HUDEP-2 (cell line): ENCODE measurements around the gene TUBB2B.
"Not testable (repeated sequence)": the region's sequence is repeated elsewhere in the genome, so short reads cannot be mapped to it uniquely, and the experiment has no call there.

Experiments
- DNase-seq, 76 experiments: peaks; one replicate each; lab custom pipeline; 2025; ENCODE audit not compliant: unreplicated experiment in 76 of 76; lab: John Stamatoyannopoulos, UW

TUBB2B gene

DNA sequence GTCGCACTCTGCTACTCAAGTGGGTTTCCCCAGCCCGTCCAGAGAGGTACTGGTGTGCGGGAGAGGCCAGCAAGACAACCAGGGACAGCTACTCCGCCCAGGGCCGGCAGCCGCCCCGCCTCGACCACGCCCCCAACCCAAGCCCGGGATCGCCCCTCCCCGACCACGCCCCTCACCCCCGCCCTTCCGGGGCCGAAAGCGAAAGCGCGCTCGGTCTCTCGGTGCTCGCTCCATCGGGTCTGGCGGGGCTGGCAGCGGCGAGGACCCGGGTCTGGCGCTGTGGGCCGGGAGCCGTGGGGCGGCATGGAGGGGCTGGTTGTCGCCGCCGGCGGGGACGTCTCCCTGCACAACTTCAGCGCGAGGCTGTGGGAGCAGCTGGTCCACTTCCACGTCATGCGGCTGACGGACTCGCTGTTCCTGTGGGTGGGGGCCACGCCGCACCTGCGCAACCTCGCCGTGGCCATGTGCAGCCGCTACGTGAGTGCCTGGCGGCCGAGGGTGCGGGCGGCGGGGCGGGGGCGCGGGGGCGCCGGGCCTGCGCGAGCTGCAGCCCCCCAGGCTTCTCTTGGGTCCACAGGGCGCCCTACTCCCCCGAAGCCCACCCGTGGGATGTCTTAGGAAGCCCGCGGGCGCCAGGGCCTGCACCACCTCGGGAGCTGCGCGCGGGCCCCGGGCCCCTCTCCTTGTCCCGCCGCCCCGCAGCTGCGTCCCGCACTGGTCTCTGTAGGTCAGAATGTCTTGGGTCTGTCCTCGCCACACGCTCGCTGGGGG is 31.5 kb upstream of the TUBB2B start, which contains the start of gene PSMG4:
PSMG4 (plus strand) TSS at position 228 of the 771 bp plus-strand sequence; CDS start at position 304, 76 bp downstream.
- peak in 75 of 76 experiments; percentile 53 to 99 (median 94) for DNase-seq

DNA sequence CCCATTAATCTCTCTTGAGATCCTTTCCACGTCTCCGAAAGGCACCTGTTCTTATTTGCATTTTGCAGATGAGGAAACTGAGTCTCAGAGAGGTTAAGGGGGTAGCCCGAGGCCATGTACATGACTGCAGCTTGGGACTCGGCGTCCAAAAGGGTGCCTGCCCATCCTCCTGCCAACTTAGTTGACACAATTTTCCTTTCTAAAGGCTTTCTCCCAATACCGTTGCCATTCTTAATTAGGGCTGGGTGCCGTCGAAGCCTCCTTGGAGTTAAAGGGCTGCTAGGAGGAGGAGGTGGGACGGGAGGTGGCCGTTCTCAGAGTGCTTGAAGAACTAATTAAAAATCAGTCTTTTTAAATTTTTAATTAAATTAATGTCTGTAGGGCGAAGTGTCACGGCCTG is 30.7 kb upstream of the TUBB2B start:
- no peak for DNase-seq

DNA sequence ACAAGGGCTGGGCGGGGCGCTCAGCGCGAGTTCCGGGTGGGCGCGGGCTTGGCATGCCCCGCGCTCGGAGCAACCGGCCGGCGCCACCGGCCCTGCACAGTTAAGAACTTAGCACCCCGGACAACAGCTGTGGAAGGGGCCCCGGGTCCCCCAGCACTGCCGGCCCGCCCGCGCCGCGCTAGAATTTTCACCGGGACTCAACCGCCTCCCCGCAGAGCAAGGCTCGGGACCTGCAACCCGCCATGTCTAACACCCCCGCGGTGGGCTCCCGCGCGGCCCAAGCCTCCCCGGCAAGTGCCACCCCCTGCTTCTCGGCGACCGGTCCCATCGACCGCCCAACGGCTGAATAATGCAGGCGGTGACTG is 26.1 kb upstream of the TUBB2B start:
- DNase-seq = no peak

DNA sequence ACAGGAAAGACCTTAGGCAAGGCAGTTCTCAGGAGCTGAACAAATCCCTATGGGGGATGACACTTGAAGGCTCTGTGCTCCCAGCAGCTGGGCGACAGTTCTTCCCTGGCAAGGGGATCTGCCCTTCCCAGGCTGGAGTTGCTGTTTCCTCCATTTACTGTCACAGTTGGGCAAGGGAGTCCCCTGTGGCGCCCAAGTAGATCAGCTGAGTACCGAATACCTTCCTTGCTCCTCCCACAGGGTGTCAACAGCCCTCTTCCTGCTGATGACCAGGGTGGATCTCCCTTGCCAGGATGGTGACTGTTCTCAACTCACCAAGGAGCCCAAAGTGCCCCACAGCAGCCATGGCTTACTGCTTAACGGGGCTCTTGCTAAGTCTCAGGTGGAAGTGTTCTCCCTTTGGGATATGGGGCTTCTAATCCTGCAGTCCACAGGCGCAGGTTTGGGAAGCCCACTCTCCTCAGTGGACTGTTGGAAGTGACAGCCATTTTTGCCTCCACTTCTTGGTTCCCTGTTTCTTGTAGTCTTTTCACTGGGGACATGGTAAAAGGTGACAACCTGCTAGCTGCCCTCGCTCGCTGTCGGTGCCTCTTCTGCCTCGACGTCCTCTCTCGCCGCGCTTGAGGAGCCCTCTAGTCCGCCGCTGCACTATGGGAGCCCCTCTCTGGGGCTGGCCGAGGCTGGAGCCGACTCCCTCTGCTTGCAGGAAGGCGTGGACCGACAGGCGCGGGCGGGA is 25.6 kb upstream of the TUBB2B start:
- peak in 1 of 76 experiments; percentile 40 for DNase-seq

DNA sequence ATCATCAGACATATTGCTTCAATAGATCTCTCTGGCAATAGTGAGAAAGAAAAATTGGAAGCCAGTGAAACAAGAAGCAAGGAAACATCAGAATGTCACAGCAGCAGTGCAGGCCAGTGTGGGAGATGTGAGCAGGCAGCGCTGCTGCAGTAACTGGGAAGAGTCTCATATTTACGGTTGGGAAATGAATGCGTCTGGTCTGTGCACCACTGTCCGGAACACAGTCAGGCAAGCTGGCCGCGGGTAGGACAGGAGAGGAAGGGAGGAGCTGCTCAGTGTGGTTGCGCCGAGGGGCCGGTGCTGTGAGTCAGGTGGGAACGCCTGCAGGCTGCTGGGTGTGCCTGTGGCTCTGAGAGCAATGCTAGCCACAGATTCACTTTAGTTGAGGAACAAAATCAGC is 24.9 kb upstream of the TUBB2B start:
- peak in 44 of 76 experiments; percentile 15 to 83 (median 42) for DNase-seq

DNA sequence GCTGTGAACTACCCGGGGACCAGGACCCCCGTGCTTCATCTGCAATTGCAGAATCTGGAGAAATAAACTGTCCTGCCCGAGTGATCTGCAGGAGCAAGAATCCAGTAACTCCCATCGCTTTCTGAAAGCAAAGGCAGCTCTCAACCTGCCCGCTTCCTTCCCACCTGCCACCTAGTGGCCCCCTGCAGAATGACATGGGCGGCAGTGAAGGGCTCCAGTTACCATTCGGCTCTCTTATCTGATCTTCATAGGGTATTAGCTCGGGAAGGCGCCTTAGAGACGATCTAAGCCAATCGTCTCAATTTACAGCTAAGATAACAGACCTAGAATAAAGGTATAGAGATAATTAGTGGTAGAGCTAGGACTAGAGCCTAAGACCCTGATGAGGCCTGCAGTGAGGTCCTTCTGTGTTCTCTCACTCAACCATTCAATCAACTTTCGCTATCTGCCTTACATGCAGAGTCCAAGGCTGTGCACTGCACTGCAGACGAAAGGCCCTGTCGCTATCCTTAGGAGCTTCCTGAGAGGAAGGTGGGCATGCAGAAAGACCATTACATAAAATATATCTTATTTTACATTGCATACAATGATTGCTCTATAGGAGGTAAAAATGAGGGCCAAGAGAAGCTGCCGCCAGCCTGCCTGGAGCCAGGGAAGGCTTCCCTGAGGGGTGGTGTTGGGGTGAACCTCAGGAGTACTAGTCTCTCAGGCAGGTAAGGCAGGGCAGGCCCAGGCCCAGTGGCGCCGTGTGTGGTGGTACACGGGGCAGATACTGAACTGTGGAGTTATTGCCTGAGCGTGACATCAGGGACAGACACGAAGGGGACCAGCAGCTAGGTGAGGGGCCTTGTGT is 24.2 kb upstream of the TUBB2B start:
- DNase-seq = peak in 75 of 76 experiments; percentile 30 to 96 (median 85)

DNA sequence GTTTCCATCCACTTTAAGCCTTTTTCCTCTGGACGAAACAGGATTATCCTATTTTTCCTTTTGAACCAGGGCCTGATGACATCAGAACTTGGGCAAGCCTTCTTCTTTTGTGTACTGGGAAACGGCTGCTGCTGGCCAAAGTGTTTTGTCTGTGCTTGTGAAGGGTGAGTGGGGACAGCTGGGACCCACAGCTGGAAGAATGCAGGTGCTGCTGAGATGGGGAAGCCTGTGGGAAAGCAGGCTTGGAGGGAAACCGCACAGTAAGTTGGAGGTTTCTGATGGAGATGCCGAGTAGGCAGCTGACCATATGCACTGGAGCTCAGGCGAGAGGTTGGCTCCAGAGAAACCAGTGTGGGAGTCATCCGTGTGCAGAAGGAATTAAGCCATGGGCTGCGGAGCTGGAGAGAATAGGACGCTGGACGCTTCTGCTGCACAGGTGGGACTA is 22.8 kb upstream of the TUBB2B start:
- no peak for DNase-seq

DNA sequence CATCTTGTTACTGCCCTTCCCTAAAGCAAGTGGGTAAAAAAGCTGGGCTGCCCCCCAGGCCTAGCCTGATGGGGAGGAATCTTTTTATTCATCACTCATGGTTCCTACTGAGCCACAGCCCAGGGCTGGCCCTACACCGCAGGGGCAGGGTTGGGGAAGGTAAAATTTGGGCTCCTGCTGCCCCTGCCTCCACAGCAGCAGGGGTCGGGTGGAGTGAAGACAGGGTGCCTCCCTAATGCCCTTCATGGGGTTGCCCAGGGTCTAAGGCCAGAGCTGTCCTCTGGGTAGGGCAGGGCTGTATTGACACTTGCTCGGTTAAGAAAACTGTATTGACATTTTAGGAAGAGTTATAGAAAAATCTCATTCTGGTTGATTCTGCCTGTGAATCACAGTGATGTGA is 22.4 kb upstream of the TUBB2B start:
- no peak for DNase-seq

DNA sequence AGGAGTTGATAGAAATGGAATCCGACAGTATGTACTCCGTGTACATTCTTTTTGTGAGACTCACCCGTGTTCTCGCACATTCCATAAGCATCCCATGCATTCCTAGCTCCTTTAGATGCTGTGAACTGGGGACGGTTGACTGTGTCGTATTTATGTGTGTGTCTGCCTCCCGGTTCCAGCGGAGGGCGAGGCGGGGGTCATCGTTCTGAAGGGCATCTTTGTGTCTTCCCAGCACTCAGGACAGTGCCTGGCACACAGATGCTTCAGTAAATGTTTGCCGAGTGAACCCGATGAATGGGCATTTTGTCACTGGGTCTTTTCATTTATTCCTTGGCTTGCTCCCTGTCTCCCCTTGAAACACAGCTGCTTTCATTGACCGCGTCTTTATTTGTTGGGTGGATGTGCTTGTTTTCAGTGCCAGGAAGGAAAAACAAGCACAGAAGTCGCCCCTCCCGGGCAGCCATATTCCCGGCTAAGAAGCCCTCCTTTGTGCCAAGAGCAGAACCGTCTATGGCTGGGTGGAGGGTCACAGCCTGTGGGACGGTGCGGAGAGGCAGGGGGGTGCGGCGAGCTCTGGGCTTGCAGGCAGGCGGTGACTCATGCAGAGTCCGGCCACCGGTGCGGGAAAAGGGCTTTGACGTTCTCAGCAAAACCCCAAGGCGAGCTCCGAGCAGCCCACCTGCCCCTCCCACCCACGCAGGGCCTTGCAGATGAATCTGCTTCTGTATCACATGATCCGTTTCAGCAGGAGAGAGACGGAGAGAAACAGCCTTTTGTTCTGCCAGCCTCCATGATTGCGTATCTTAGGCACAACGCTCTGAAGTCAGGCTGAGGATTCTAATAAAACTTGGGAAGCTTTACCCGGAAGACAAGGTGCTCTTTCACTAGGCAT is 20.0 kb upstream of the TUBB2B start:
- DNase-seq = no peak

DNA sequence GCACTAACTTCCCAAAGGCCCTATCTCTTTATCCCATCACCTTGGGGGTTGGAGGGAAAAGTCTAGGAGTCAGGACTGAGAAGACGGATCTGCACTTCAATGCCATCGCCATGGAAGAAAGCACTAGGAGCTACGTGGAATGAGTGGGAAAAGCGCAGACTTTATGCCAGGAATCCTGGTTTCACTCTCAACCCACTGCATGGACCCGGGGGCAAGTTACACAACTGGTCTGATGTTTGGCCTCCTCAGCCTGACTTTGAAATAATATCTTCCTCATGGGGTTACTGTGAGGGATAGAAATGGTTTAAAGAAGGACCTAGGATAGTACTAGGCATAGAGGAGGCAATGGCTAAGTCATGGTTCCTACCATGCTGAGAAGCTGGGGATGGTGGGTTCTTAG is 17.8 kb upstream of the TUBB2B start:
- no peak for DNase-seq

DNA sequence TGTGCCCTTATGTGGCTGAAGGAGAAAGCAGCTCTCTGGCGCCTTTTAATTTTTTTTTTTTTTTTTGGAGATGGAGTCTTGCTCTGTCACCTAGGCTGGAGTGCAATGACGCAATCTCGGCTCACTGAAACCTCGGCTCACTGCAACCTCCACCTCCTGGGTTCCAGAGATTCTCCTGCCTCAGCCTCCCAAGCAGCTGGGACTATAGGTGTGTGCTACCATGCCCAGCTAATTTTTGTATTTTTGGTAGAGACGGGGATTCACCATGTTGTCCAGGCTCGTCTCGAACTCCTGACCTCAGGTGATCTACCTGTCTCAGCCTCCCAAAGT is 17.3 kb upstream of the TUBB2B start:
- DNase-seq = not testable (repeated sequence)

DNA sequence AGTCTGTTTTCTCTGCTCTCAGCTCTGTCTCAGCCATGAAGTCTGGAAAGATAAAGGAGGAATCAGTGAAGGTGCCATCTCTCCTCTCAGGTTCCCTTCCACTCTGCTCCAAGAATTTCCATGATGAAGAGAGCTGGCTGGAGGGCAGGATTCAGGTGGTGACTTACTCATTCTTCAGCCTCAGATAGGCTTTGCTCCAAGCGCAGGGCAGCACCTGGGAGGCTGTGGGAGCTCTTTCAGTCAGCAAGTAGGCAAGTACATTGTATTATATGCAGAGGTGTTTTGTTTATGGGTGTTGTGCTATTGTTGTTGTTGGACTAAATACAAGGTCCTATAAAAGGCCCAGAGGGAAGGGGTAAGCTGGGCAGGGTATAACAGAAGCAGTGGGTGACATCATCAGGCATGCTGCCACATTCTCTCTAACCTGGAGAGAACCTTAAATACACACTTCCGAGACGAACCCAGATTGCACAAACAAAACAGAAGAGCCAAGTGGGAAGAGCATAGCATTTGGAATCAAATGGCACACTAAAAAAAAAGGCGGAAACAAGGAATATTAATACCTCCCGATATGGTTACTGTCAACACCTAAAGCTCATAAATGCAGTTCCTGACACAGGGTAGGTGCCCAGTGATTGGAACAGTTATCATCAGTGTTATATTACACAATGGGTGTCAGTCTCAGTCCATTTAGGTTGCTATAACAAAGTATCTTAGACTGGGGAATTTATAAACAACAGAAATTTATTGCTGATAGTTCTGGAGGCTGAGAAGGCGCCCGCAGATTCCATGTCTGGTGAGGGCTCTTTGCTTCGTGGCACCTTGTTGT is 16.8 kb upstream of the TUBB2B start:
- DNase-seq = no peak

DNA sequence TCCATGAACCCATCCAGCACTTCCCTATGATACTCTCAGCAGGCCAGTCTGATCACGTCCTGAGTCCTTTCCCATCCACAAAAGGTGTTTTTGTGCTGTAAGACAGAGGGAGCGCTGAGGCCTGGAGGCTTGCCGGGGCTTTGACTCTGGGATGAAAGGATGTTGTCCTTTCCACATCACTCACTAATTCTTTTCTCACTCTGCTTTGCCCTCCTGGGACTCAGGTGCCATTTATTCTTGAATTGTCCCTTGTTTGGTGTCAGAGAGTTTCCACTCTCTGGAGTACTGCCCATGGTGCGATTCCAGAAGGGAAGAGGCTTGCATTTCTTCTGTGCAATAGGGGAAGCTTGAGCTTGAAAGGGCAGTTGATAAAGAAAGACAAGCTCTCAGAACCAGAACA is 15.3 kb upstream of the TUBB2B start:
- DNase-seq = no peak

DNA sequence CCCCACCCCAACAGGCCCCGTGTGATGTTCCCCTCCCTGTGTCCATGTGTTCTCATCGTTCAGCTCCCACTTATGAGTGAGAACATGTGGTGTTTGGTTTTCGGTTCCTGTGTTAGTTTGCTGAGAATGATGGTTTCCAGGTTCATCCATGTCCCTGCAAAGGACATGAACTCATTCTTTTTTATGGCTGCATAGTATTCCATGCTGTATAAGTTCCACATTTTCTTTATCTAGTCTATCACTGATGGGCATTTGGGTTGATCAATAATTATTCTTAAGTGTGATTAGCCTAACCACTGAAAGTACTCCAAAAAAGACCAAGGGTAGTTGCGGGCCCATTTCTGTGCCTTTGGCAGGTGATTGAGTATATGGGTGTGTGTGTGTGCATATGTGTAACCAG is 14.3 kb upstream of the TUBB2B start:
- not testable (repeated sequence) for DNase-seq

DNA sequence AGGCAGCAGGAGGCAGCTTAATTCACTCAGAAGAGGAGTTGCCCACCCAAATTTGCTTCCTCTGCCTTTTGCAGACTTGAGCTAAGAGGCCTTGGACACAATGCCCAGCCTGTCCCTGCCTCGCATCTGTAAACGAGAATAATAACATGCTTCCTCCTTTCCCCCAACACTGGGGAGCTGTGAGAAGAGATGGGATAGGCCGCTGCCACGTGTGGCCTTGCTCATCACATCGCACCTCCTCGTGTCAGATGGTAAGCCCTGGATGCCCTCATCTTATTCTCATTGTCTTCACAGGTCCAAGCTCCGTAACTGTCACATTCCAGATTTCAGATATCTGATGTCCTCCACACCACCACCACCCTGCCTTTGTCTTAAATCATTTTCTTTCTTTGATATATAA is 13.1 kb upstream of the TUBB2B start:
- no peak for DNase-seq

DNA sequence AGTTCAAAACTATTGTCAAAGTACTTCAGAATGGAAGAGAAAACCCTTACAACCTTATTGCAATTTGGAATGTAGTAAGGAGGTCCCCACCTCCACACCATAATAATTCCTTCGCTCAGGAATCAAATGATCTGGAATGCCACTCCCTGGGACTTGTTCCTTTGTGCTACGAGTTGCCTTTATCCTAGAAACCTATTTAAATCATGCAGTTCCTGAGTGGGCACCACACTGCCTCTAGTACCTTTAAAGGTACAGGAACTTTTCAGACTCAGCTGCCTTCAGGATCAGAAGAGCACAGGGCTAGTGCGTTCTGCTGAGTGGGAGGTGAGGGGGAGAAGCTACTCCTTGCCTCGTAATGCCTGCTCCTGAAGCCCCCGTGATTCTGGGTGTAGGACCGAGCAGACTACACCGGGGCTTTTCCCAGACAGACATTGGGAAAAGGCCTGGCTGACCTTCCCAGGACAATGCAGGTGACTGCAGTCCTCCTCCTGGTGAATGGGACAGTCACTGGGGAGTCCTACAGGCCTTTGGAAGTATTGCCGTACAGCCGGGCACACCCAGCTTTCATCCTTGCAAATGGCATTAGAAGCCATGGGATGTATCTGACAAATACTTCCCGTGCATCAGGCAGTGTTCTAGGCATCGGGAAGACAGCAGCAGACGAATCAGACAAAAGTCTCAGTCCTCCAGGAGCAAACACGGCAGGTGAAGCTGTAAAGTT is 11.8 kb upstream of the TUBB2B start:
- no peak for DNase-seq

DNA sequence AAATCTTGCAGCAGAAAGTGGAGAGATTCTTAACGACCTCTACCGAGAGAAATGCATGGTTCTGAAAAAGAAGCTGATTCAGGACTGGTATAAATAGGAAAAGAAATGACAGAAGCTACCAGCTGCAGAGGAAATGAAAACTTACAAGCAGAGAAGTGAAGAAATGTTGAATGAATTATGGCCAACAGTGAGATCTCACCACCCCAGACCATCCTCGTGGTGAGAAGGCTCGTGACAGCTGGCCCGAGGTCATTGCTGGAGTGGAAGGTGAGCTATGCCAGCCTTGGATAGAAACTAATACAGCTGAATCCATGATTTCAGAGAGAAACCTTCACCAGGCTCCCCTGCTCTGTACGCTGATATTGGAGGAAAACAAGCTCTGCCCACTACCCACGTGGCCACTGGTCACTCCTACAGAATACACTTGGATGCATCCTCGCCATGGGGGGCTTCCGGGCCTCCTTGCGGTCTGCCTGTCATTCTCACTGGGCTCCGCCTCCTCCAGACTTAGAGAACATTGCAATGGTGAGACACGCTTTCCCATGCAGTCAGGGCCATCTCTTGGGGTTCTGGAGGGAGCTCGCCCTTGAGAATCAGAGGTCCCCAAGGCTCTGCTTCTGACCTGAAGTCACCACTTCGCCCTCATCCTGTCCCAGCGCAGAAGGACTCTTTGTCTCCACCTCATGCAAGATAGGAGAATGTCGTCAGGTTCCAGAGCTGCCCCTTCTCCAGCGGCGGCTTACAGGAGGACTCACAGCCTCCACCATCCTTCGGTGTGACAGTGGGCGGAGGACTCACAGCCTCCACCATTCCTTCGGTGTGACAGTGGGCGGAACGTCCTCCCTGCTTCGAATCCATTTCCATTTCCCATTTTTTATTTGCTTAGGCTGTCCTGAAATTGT is 10.6 kb upstream of the TUBB2B start:
- DNase-seq = no peak

DNA sequence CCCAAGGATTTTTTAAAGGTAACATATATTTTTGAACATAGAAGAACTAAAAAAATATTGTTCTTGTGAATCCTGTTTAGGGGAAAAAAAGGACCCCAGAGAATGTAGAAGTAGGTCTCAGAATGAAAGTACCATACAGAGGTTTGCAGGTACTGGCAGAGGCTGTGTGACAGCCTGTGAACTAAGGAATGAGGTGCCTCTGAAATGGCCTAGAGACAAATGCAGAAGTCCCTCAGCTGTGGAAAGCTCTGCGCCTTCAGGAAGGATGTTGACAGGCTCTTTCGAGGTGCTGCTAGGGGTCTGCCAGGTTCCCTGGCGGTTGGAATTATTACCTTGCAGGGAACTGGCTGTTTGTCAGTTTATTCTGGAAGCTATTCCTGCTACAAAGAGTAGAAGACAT is 8.6 kb upstream of the TUBB2B start:
- DNase-seq = no peak
